IMR-90 (cell line): ENCODE measurements around the gene STIM1. TPM values are rescaled to one million over a fixed set of nuclear protein-coding genes. Genes with fewer than 3 reads are reported as not detected.

ENCODE experiments used
- ATAC-seq: fragments of 200-7000 bp; cut with Tn5 transposase; 2 replicates; pipeline ENCODE4 v1.9.1; 2020; ENCODE audit warnings: low read depth, mild to moderate bottlenecking, moderate library complexity
- BruUV-seq: library from RNA; stranded (reverse); fragments of 400-500 nt; replicated peaks from 2 replicates; lab custom pipeline; 2021; lab: Mats Ljungman, UMichigan
- CTCF ChIA-PET: fragments of 300-600 bp; formaldehyde crosslinking; extraction: SDS; loops from one replicate; lab custom pipeline; 2021; ENCODE audit warnings: antibody characterized with exemption; lab: Yijun Ruan, JAX
- POLR2A ChIA-PET: fragments of 300-600 bp; sonication (Branson Sonifier 250); formaldehyde crosslinking; loops from one replicate; lab custom pipeline; 2022; ENCODE audit warnings: antibody characterized with exemption; ENCODE audit not compliant: unreplicated experiment; lab: Charles Lee
- DNase-seq: peaks from one replicate; pipeline ENCODE4 v3.0.0; 2013
- H2AFZ ChIP-seq: replicated peaks from 2 replicates; pipeline ENCODE3; 2013; ENCODE audit warnings: low read length, mild to moderate bottlenecking; ENCODE audit not compliant: poor library complexity
- H2AK5ac ChIP-seq: 2 replicates; pipeline ENCODE4 v1.6.1; 2013; ENCODE audit warnings: low read depth, low read length, inconsistent platforms
- H2AK9ac ChIP-seq: replicated peaks from 2 replicates; pipeline ENCODE3; 2013; ENCODE audit warnings: mild to moderate bottlenecking, low read depth, low read length, moderate library complexity; ENCODE audit not compliant: poor library complexity
- H2BK120ac ChIP-seq: 2 replicates; pipeline ENCODE4 v1.6.1; 2013; ENCODE audit warnings: low read depth, low read length, inconsistent platforms
- H2BK15ac ChIP-seq: 3 replicates; pipeline ENCODE4 v1.6.1; 2013; ENCODE audit warnings: low read depth, low read length, inconsistent platforms
- H2BK20ac ChIP-seq: 2 replicates; pipeline ENCODE4 v1.6.1; 2013; ENCODE audit warnings: low read depth, mild to moderate bottlenecking, inconsistent platforms, low read length, moderate library complexity
- H2BK5ac ChIP-seq: 2 replicates; pipeline ENCODE4 v1.6.1; 2013; ENCODE audit warnings: mild to moderate bottlenecking, low read depth, low read length, inconsistent platforms; ENCODE audit not compliant: poor library complexity, severe bottlenecking
- H3K14ac ChIP-seq: replicated peaks from 2 replicates; pipeline ENCODE4 v1.6.1; 2013; ENCODE audit warnings: low read depth, low read length, inconsistent platforms
- H3K18ac ChIP-seq: 2 replicates; pipeline ENCODE4 v1.6.1; 2013; ENCODE audit warnings: low read depth, low read length, control low read depth
- H3K23ac ChIP-seq: 2 replicates; pipeline ENCODE4 v1.6.1; 2013; ENCODE audit warnings: low read depth, low read length, inconsistent platforms
- H3K27ac ChIP-seq: 2 replicates; pipeline ENCODE4 v1.5.1; 2013; ENCODE audit warnings: mild to moderate bottlenecking, control low read depth, low read length; ENCODE audit not compliant: insufficient read depth
- H3K27me3 ChIP-seq: 2 replicates; pipeline ENCODE4 v1.6.1; 2013; ENCODE audit warnings: low read length; ENCODE audit not compliant: control insufficient read depth, insufficient read depth
- H3K36me3 ChIP-seq: 2 replicates; pipeline ENCODE4 v1.6.1; 2013; ENCODE audit warnings: low read length, mixed read lengths; ENCODE audit not compliant: control insufficient read depth, insufficient read depth
- H3K4ac ChIP-seq: 2 replicates; pipeline ENCODE4 v1.6.1; 2013; ENCODE audit warnings: low read depth, low read length, inconsistent platforms
- H3K4me1 ChIP-seq: 2 replicates; pipeline ENCODE4 v1.6.1; 2013; ENCODE audit warnings: low read length, mixed read lengths; ENCODE audit not compliant: control insufficient read depth, insufficient read depth
- H3K4me2 ChIP-seq: 2 replicates; pipeline ENCODE4 v1.6.1; 2013; ENCODE audit warnings: low read depth, mild to moderate bottlenecking, control low read depth, low read length, moderate library complexity
- H3K4me3 ChIP-seq: 2 replicates; pipeline ENCODE4 v1.5.1; 2013; ENCODE audit warnings: low read depth, mild to moderate bottlenecking, control low read depth, low read length, moderate library complexity; ENCODE audit not compliant: insufficient read depth
- H3K56ac ChIP-seq: 2 replicates; pipeline ENCODE4 v1.6.1; 2013; ENCODE audit warnings: low read length, inconsistent platforms; ENCODE audit not compliant: insufficient read depth; ENCODE audit errors: extremely low read depth
- H3K79me1 ChIP-seq, 2 experiments: 2 replicates each; pipeline ENCODE4 v1.6.1; 2013; ENCODE audit warnings: low read length in 2 of 2, inconsistent platforms in 1 of 2, low read depth in 1 of 2
- H3K9ac ChIP-seq: 2 replicates; pipeline ENCODE4 v1.6.1; 2013; ENCODE audit warnings: low read depth, low read length, control low read depth
- H3K9me1 ChIP-seq: 2 replicates; pipeline ENCODE4 v1.6.1; 2013; ENCODE audit warnings: low read length, inconsistent platforms; ENCODE audit not compliant: insufficient read depth
- H3K9me3 ChIP-seq: 2 replicates; pipeline ENCODE4 v1.6.1; 2013; ENCODE audit warnings: low read length; ENCODE audit not compliant: control insufficient read depth, insufficient read depth
- H4K20me1 ChIP-seq: 2 replicates; pipeline ENCODE4 v1.6.1; 2013; ENCODE audit warnings: low read length, inconsistent platforms; ENCODE audit not compliant: insufficient read depth
- H4K5ac ChIP-seq: 2 replicates; pipeline ENCODE4 v1.6.1; 2013; ENCODE audit warnings: mild to moderate bottlenecking, low read depth, low read length, control low read depth
- H4K8ac ChIP-seq, 2 experiments: 2 replicates each; pipeline ENCODE4 v1.6.1; 2013; ENCODE audit warnings: low read depth in 2 of 2, low read length in 2 of 2, control low read depth in 1 of 2, inconsistent platforms in 1 of 2
- H4K91ac ChIP-seq: 2 replicates; pipeline ENCODE4 v1.6.1; 2013; ENCODE audit warnings: low read depth, low read length, inconsistent platforms; ENCODE audit not compliant: insufficient read depth
- CHD1 ChIP-seq: IDR thresholded peaks from 2 replicates; pipeline ENCODE4 v1.6.1; 2012; ENCODE audit warnings: low read depth, low read length, improper control_type of control experiment
- FOS ChIP-seq: fragments of 150-350 bp; IDR thresholded peaks from 2 replicates; pipeline ENCODE4 v1.6.1; 2016; ENCODE audit warnings: low read depth, low read length
- MAFK ChIP-seq: IDR thresholded peaks from 2 replicates; pipeline ENCODE4 v1.6.1; 2012; ENCODE audit warnings: low read depth, low read length, improper control_type of control experiment
- MAZ ChIP-seq: IDR thresholded peaks from 2 replicates; pipeline ENCODE4 v1.6.1; 2012; ENCODE audit warnings: low read depth, mild to moderate bottlenecking, low read length, improper control_type of control experiment, moderate library complexity, borderline replicate concordance
- NFE2L2 ChIP-seq: fragments of 150-350 bp; IDR thresholded peaks from 2 replicates; pipeline ENCODE4 v1.6.1; 2016; ENCODE audit warnings: low read depth, mild to moderate bottlenecking, low read length
- WGBS, 2 experiments: methylation state at CpG; one replicate each; pipeline versions ENCODE4 v1.1.5 to v1.1.7; 2013; ENCODE audit warnings: missing lambda C conversion rate in 2 of 2; ENCODE audit not compliant: insufficient read length in 1 of 2; ENCODE audit errors: extremely low coverage in 2 of 2; 5-methylcytosine and 5-hydroxymethylcytosine counted together
- dilution Hi-C: fragments of 300-500 bp; cut with HindIII; formaldehyde crosslinking; loops from one replicate; pipeline ENCODE4 v1.14.3; 2018; ENCODE audit warnings: low sequenced_read_pairs; ENCODE audit not compliant: unreplicated experiment
- in situ Hi-C: fragments of 300-500 bp; cut with MboI; formaldehyde crosslinking; loops from 3 replicates; pipeline ENCODE4 v1.14.3; 2019; ENCODE audit warnings: low sequenced_read_pairs, inconsistent platforms, mixed read lengths
- intact Hi-C: fragments of 100-400 bp; cut with micrococcal nuclease; formaldehyde crosslinking; loops from 2 replicates; pipeline ENCODE4 v1.10.0; 2022
- polyA plus RNA-seq, 3 experiments: library from polyadenylated mRNA; depleted of rRNA; stranded (reverse); fragments of >200 nt; gene quantifications; 2 replicates each; pipeline ENCODE4 v1.2.3, GENCODE V29; 2012; ENCODE audit warnings: low replicate concordance in 1 of 3
- total RNA-seq: library from RNA; depleted of rRNA; stranded (reverse); fragments of >200 nt; gene quantifications from 2 replicates; pipeline ENCODE4 v1.2.3, GENCODE V29; 2012

Gene STIM1
- total and polyA plus RNA-seq, 2 of the 4 experiments (the other 2 are of a cell fraction), result 17.9 to 23.0 TPM

DNA sequence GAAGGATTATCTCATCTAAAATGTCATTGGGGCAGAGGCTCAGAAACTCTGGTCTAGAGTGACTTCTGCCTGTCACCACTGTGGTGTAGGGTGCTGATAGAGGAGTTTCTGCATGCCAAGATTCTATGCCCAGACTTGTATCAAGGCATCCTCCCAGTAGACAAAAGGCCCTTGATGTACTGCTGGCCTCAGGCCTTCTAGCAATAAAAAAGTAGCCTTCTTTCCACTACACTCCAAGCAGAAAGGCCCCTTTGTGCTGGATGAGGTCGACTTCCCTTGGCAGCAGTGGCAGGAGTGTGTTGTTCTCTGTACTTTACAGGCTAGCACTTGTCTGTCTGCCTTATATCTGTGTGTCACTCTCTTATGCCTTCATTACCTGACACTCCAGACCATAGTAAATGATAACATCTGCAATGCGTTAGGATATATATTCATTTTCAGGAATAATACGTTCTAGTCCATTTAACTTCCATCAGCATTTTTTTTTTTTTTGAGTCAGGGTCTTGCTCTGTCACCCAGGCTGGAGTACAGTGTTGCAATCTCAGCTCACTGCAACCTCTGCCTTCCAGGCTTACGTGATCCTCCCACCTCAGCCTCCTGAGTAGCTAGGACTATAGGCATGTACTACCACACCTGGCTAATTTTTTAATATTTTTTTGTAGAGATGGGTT lies 189.6 kb downstream of the STIM1 start:
- BruUV-seq, result no TSS peak
- H3K4me2 ChIP-seq, result no peak overlapping the region
- H3K14ac ChIP-seq, result 0 out of 2 replicates have a peak overlapping the region, but pooled peaks have one; percentile 23
- no peak overlapping the region for H2BK120ac ChIP-seq
- no peak overlapping the region for H4K8ac ChIP-seq
- peaks cover 2% of the 10 kb centered on the region for H3K4me1 ChIP-seq
- POLR2A ChIA-PET, result no interaction called here
- H4K20me1 ChIP-seq, result 0 out of 2 replicates have a peak, but pooled peaks cover 2% of the 10 kb centered on the region
- no peak overlapping the region for H2AK9ac ChIP-seq
- H3K79me1 ChIP-seq, result peaks cover 0 to 10% of the 10 kb centered on the region in 2 experiments; a peak in 3 of 4 replicates
- H2BK20ac ChIP-seq, result no peak overlapping the region
- H2BK5ac ChIP-seq, result no peak overlapping the region
- no peak overlapping the region for H3K23ac ChIP-seq
- intact Hi-C loops, result no loop called here
- no peak overlapping the region for H3K9ac ChIP-seq
- H3K27me3 ChIP-seq, result no peaks in the 10 kb centered on the region
- no peak for DNase-seq
- no peak overlapping the region for H3K4me3 ChIP-seq
- CTCF ChIA-PET, result no interaction called here
- no peak overlapping the region for H3K56ac ChIP-seq
- no peaks in the 10 kb centered on the region for H3K9me3 ChIP-seq
- WGBS, 2 experiments, result no CpG with 5 or more reads among the region's 4 CpGs
- no peak overlapping the region; the same call in 2 of the 3 replicates for H2BK15ac ChIP-seq
- TF ChIP-seq MAFK, result peak; percentile 16; the same call in 1 of the 2 replicates
- TF ChIP-seq NFE2L2, result no peak
- no peak for TF ChIP-seq MAZ
- TF ChIP-seq CHD1, result no peak
- TF ChIP-seq FOS, result no peak
- no peak overlapping the region for H3K18ac ChIP-seq
- H3K36me3 ChIP-seq, result no peaks in the 10 kb centered on the region
- H3K4ac ChIP-seq, result no peak overlapping the region
- in situ Hi-C loops, result no loop called here
- H4K91ac ChIP-seq, result no peak overlapping the region
- no peak overlapping the region for H2AFZ ChIP-seq
- dilution Hi-C loops, result no loop called here
- H3K9me1 ChIP-seq, result 0 out of 2 replicates have a peak, but pooled peaks cover 7% of the 10 kb centered on the region
- H4K5ac ChIP-seq, result no peak overlapping the region
- no peak overlapping the region for H2AK5ac ChIP-seq
- H3K27ac ChIP-seq, result no peak overlapping the region
- ATAC-seq, result no peak
